HAP-1 (cell line): Measurements from ENCODE around the gene TMEM51.

Source experiments
- DNase-seq, 2 experiments: peaks; one replicate each; pipeline ENCODE4 v3.0.0-alpha.2; 2016 to 2020; ENCODE audit warnings: low spot score in 2 of 2
- H3K27me3 ChIP-seq: fragments of 250-450 bp; sonication (Bioruptor Pico); 2 replicates; pipeline ENCODE4 v1.5.1; 2020; ENCODE audit warnings: low read depth, mild to moderate bottlenecking, moderate library complexity
- H3K36me3 ChIP-seq: fragments of 250-450 bp; sonication (Bioruptor Pico); replicated peaks from 2 replicates; pipeline ENCODE4 v1.5.1; 2020; ENCODE audit warnings: mild to moderate bottlenecking
- H3K4me1 ChIP-seq: fragments of 250-450 bp; sonication (Bioruptor Pico); 2 replicates; pipeline ENCODE4 v1.5.1; 2020; ENCODE audit warnings: mild to moderate bottlenecking
- H3K4me3 ChIP-seq: fragments of 250-450 bp; sonication (Bioruptor Pico); 2 replicates; pipeline ENCODE4 v1.5.1; 2020; ENCODE audit warnings: mild to moderate bottlenecking, moderate library complexity
- H3K9me3 ChIP-seq: fragments of 250-450 bp; sonication (Bioruptor Pico); 2 replicates; pipeline ENCODE4 v1.5.1; 2020; ENCODE audit warnings: mild to moderate bottlenecking, moderate library complexity
- in situ Hi-C: fragments of 300-500 bp; cut with MboI; formaldehyde crosslinking; loops from 3 replicates; pipeline ENCODE4 v1.14.3; 2020; ENCODE audit warnings: low sequenced_read_pairs, inconsistent platforms, mixed read lengths

The TMEM51 gene

DNA sequence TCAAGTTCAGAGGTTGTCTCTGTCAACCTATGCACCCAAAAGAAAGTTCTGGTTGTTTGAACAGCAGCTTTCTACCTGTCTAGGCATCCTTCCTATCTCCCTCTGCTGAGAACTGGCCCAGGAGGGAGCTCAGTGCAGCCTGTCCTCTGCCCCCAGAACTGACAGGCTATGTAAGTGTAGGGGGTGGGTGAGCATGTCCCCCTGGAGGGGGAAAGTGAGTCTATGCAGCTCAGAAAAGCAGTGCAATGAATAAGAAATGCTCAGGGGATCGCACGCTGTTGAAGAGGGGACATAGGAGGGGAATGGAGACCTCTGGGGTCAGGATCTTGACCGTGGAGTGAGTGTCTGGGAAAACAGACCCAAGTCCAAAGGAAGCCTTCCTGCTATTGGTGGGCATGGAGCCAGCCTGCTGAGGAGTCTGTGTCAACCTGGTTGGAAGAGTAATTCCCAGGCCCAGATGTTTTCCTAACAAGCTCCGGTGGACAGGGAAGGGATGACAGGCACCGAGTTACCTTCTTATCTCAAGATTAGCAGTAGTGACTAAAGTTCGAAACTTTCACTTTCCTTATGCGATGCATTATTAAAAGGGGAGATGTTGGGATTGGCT lies 67.4 kb downstream of the TMEM51 start:
- no peaks in the 10 kb centered on the region for H3K27me3 ChIP-seq
- H3K4me1 ChIP-seq: no peaks in the 10 kb centered on the region
- H3K9me3 ChIP-seq: no peaks in the 10 kb centered on the region; the same call in 1 of the 2 replicates
- H3K4me3 ChIP-seq: no peak overlapping the region
- H3K36me3 ChIP-seq: no peaks in the 10 kb centered on the region
- DNase-seq: no peak
- in situ Hi-C loops: no loop called here

DNA sequence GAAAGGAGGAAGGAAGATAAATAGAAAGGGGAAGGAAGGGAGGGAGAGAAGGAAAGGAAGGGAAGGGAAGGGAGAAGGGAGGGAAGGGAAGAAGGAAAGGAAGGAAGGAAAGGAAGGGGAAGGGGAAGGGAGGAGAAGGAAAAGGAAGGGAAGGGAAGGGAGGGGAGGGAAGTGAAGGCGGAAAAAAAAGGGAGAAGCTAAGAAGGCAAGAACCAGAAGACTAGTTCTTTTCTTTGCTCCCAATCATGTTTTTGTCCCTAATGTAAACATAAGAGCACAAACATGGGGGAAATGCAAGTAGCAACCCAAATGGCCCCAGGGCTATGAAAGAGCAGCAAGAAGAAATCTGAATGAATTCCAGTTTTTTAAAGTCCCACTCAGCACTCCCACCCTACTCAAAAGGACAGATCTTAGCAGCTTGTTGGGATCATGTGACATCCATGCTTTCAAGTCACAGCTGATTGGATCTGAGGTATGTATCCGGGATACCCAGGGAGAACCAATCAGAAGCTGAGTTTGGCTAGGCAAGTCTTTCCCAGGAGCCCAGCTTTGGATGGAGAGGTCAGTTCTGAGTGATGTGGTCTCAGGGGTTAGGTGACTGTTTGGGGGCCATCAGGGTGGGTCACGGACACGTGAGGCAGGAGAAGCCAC lies 69.2 kb downstream of the TMEM51 start:
- Histone ChIP-seq H3K9me3 (no peaks in the 10 kb centered on the region; the same call in 1 of the 2 replicates), H3K36me3 (no peaks in the 10 kb centered on the region), H3K4me1 (no peaks in the 10 kb centered on the region), H3K4me3 (no peak overlapping the region), H3K27me3 (no peaks in the 10 kb centered on the region)
- in situ Hi-C loops: no loop called here
- DNase-seq: no peak

DNA sequence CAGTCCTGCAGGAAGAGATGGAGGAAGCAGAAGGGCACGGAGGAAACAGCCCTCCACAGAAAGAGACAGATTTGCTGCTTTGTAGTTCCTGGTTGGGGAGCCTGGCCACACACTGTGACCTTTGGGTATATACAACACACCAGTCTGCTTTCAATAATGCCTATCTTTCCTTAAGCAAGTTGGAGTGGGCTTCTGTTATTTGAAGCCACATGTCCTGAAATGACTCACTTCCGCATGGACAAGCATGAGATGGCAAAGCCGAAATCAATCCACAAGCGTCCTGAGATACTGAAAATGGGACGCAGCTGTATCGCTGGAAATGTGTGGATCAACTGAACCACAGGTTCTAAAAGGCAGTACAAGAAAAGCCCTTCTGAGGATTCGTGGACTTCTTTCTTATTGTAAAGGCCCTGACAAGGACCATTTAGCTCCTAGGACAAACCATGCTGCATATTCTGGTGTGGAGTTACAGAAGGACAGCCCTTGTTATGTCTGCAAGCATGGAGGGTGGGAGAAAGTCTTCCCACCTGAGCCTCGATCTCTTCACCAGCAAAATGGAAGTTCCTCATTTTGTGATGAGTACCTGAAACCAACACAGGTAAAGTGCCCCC lies 70.8 kb downstream of the TMEM51 start:
- no peak overlapping the region for H3K4me3 ChIP-seq
- no peaks in the 10 kb centered on the region for H3K36me3 ChIP-seq
- H3K4me1 ChIP-seq: no peaks in the 10 kb centered on the region
- no peaks in the 10 kb centered on the region for H3K27me3 ChIP-seq
- no peaks in the 10 kb centered on the region for H3K9me3 ChIP-seq
- in situ Hi-C loops: no loop called here
- no peak for DNase-seq

DNA sequence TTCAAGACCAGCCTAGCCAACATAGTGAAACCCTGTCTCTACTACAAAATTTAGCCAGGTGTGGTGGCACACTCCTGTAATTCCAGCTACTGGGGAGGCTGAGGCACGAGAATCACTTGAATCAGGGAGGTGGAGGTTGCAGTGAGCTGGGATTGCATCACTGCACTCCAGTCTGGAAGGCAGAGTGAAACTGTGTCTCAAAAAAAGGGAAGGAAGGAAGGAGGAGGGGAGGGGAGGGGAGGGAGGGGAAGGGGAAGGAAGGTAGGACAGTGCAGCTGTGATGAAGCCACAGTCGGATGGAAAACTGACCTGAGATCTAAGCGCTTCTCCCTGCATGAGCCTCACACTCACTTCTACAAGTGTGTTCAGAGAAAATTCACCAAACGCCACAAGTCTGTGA lies 71.4 kb downstream of the TMEM51 start:
- Histone ChIP-seq H3K36me3 (no peaks in the 10 kb centered on the region), H3K4me1 (no peaks in the 10 kb centered on the region), H3K4me3 (no peak overlapping the region), H3K9me3 (no peaks in the 10 kb centered on the region), H3K27me3 (no peaks in the 10 kb centered on the region)
- no peak for DNase-seq
- in situ Hi-C loops: no loop called here

DNA sequence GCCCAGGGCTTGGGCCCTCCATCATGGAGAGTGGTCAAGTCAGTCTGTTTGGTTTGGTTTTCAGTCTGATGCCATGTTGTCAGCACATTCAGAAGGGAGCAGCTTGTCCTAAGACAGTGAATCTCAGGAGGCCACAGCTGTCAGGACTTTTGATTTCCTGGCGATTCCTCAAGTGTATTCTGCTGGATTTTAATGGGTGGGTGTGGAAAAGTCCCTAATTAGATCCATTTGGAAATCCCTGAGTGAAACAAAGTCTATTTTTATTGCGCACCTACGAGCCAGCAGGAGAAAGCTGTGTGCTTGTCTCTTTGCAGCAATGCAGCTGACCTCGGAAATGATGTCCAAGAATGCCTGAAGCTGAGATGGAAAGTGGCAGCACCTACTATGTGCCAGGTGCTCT lies 71.9 kb downstream of the TMEM51 start:
- Histone ChIP-seq H3K27me3 (no peaks in the 10 kb centered on the region), H3K36me3 (no peaks in the 10 kb centered on the region), H3K4me3 (no peak overlapping the region), H3K4me1 (no peaks in the 10 kb centered on the region), H3K9me3 (no peaks in the 10 kb centered on the region)
- no peak for DNase-seq
- in situ Hi-C loops: no loop called here

DNA sequence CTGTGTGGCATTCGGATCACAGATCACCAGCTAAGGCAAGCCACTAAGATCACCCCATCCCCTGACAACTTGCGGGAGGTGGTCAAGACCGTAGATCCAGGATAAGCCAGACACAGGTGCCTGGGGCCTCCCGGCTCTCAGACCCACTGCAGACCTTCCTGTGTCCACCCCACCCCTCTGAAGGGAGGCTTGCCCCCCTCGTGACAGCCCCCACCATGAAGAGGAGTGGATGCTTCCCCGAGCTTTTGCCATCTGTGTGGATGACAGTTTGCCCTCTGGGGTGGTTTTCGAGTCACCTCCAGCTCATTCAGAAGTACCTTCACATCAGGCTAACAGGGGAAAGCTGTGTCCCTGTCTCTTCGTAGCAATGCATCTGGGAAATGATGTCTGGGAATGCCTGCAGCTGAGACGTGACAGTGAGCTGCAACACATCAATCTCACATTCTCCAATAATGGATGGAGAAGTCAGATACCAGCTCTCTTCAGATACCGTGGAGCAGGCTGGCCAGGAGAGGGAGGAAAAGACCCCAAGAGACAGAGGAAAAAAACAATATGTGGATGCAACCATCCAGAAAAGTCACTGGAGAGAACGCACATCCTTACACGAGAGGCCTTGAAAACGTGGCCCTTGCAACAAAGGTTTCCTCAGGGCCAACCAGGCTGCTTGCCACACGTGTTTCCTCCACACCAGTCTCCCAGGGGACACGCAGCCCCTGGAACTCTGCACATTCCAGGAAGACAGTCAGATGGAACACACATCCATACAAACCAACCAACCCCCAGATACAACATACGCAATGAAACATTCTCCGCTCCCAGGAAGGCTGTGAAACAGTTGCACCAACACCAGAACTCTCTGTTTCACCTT lies 73.1 kb downstream of the TMEM51 start:
- H3K27me3 ChIP-seq: no peaks in the 10 kb centered on the region
- no peak overlapping the region for H3K4me3 ChIP-seq
- no peak for DNase-seq
- H3K36me3 ChIP-seq: no peaks in the 10 kb centered on the region
- in situ Hi-C loops: no loop called here
- H3K9me3 ChIP-seq: no peaks in the 10 kb centered on the region
- H3K4me1 ChIP-seq: no peaks in the 10 kb centered on the region

DNA sequence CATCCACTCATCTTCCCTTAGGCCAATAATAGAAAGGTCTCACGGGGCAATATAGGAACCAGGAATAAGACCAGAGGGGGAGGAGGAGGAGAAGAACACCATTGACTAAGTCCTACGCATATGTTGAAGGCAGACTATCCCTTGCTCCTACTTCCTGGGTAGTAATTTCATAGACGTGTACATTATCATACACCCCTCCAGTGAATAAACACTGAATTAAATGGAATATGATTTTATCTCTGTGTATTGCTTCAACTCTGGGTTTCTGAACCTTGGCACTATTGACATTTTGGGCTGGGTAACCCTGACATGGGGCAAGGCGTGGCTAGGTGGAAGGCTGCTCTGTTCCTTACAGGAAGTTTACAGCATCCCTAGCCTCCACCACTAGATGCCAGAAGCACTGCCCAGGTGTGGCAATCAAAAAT lies 76.2 kb downstream of the TMEM51 start:
- H3K27me3 ChIP-seq: no peaks in the 10 kb centered on the region
- no peaks in the 10 kb centered on the region for H3K9me3 ChIP-seq
- H3K36me3 ChIP-seq: no peaks in the 10 kb centered on the region
- DNase-seq: no peak
- no peak overlapping the region for H3K4me3 ChIP-seq
- in situ Hi-C loops: no loop called here
- no peaks in the 10 kb centered on the region for H3K4me1 ChIP-seq

DNA sequence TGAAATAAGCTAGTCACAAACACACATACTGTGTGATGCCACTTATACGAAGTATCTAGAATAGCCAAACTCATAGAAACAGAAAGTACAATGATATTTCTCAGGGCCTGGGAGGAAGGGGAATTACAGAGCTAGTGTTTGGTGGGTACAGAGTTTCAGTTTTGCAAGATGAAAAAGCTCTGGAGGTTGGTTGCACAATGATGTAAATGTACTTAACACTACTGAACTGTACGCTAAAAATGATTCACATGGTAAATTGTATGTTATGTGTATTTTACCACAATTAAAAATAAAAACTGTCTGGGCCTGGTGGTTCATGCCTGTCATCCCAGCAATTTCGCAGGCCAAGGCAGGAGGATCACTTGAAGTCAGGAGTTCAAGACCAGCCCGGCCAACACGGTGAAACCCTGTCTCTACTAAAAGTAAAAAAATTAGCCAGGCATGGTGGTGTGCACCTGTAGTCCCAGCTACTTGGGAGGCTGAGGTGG lies 78.2 kb downstream of the TMEM51 start:
- DNase-seq: no peak
- Histone ChIP-seq H3K9me3 (no peaks in the 10 kb centered on the region), H3K4me3 (no peak overlapping the region), H3K36me3 (no peaks in the 10 kb centered on the region), H3K27me3 (no peaks in the 10 kb centered on the region), H3K4me1 (no peaks in the 10 kb centered on the region)
- in situ Hi-C loops: no loop called here

DNA sequence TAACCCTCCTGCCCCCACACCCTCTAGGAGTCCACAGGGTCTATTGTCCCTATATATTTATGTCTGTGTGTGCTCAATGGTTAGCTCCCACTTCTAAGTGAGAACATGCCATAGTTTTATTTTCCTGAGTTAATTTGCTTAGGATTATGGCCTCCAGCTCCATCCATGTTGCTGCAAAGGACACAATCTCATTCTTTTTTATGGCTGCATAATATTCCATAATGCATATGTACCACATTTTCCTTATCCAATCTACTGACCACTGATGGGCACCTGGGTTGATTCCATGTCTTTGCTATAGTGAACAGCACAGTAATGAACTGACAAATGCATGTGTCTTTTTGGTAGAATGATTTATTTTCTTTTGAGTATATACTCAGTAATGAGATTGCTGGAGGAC lies 80.1 kb downstream of the TMEM51 start:
- Histone ChIP-seq H3K4me1 (no peaks in the 10 kb centered on the region), H3K9me3 (no peaks in the 10 kb centered on the region), H3K36me3 (no peaks in the 10 kb centered on the region), H3K4me3 (no peak overlapping the region), H3K27me3 (no peaks in the 10 kb centered on the region)
- no peak for DNase-seq
- in situ Hi-C loops: no loop called here

DNA sequence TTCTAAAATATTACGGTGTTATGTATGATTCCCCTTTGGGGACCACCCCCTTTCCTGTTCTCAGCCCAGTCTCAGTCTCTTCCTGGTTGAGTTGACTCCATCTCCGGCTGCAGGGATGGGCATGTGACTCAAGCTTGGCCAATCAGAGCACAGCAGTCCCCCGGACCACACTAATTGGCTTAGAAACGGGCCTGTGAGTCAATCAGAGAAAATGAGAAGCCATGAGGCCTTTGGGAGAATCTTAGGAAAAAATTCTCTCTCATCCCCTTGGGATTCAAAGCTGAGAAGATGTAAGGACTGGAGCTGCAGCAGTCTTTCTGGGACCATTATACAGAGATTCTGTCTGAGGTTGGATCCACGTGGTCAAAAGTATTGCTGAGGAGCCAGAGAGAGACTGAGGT lies 82.8 kb downstream of the TMEM51 start:
- DNase-seq: no peak
- no peak overlapping the region for H3K4me3 ChIP-seq
- in situ Hi-C loops: no loop called here
- H3K4me1 ChIP-seq: no peaks in the 10 kb centered on the region
- H3K9me3 ChIP-seq: no peaks in the 10 kb centered on the region
- no peaks in the 10 kb centered on the region for H3K36me3 ChIP-seq
- H3K27me3 ChIP-seq: no peaks in the 10 kb centered on the region

DNA sequence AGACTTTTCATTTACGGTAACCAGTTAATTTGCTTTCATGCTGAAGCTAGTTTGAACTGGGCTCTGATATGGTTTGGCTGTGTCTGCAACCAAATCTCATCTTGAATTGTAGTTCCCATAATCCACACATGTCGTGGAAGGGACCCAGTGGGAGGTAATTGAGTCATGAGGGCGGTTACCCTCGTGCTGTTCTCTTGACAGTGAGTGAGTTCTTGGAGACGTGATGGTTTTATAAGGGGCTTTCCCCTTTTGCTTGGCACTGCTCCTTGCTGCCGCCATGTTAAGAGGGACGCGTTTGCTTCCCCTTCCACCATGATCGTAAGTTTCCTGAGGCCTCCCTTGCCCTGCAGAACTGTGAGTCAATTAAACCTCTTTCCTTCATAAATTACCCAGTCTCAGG lies 83.2 kb downstream of the TMEM51 start:
- H3K4me3 ChIP-seq: no peak overlapping the region
- no peaks in the 10 kb centered on the region for H3K36me3 ChIP-seq
- H3K27me3 ChIP-seq: no peaks in the 10 kb centered on the region
- H3K9me3 ChIP-seq: no peaks in the 10 kb centered on the region
- in situ Hi-C loops: no loop called here
- DNase-seq: no peak
- H3K4me1 ChIP-seq: no peaks in the 10 kb centered on the region

DNA sequence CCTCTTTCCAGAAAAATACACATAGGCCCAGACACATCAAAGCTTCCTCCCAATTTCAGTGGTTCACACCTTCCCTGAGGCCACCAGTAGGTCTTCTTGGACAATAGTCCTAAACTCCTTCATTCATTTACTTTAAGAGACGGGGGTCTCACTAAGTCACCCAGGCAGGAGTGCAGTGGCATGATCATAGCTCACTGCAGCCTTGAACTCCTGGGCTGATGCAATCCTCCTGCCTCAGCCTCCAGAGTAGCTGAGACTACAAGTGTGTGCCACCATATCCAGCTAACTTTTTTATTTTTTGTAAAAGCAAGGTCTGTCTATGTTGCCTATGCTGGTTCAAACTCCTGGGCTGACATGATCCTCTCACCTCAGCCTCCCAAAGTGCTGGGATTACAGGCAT lies 85.2 kb downstream of the TMEM51 start:
- in situ Hi-C loops: no loop called here
- no peaks in the 10 kb centered on the region for H3K4me1 ChIP-seq

DNA sequence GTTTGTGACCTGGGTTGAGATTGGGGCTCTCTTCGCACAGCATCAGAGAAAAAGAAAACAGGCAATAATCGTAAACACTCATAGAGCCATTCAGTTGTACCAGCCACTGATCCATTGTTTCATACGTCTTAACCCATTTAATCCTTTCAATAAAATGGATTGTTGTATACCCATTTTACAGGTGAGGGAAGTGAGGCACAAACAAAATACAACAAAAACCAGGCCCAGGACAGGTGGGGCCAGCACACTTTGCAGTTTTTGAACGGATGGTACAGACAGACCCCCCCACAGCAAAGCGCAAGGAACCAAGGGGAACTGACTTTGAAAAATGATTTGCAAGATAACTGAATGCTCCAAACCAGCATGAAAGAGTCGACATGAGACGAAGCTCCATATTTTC lies 89.2 kb downstream of the TMEM51 start:
- in situ Hi-C loops: no loop called here
- no peaks in the 10 kb centered on the region for H3K27me3 ChIP-seq
- no peak overlapping the region for H3K4me3 ChIP-seq
- no peaks in the 10 kb centered on the region for H3K36me3 ChIP-seq
- no peaks in the 10 kb centered on the region for H3K9me3 ChIP-seq
- no peak for DNase-seq
- no peaks in the 10 kb centered on the region for H3K4me1 ChIP-seq

More for the DNA sequence above, 85.2 kb downstream of the TMEM51 start:
- Histone ChIP-seq H3K27me3 (no peaks in the 10 kb centered on the region), H3K4me3 (no peak overlapping the region), H3K9me3 (no peaks in the 10 kb centered on the region), H3K36me3 (no peaks in the 10 kb centered on the region)
- DNase-seq: no peak
